ENCODE results near the gene FOXP1. TPM values are rescaled to one million over a fixed set of nuclear protein-coding genes. Genes with fewer than 3 reads are reported as not detected.

The FOXP1 gene
- total RNA-seq, 3 donors from 2014 or later, result 61.9 to 267 (median 146) TPM

- intact Hi-C loops (cut with DNase I; ENCODE audit: low total_unique reads), result no loop called here
- Histone ChIP-seq H3K27ac (no peak overlapping the region), H3K27me3 (no peaks in the 10 kb centered on the region)
These were observed 407.7 kb downstream of the FOXP1 start for GRCh38 chr3:71175691-71176365.

DNA sequence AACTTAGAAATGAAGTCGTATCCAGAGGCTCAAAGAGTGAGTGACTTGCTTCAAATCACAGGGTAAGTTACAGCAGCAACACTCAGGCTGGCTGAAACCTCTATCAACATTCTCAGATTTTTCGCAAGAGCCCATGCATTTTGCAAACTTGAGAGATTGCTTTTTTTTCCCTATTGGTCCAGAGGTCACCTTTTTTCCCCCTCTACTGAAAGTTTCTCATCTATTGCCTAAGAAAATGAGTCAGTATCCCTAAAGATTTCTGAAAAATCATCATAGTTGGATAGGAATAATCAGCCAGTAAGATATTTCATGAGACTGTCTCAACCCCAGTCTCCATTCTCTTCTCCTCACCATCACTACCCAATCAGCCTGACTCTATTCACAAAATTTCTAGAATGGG lies 410.6 kb downstream of the FOXP1 start:
- no peak for DNase-seq (ENCODE audit: low spot score in 2 of 2)
- no peaks in the 10 kb centered on the region for H3K9me3 ChIP-seq
- H3K36me3 ChIP-seq, result no peaks in the 10 kb centered on the region
- H3K4me1 ChIP-seq, result no peaks in the 10 kb centered on the region
- no peak overlapping the region for H3K4me3 ChIP-seq
- TF ChIP-seq CTCF (IDR thresholded peaks at IDR 0.05), result no peak
- TF ChIP-seq POLR2A (IDR thresholded peaks at IDR 0.05), result no peak
- no peak for TF ChIP-seq POLR2AphosphoS5 (IDR thresholded peaks at IDR 0.05)
- no peaks in the 10 kb centered on the region for H3K27me3 ChIP-seq
- H3K27ac ChIP-seq, result peak overlapping the region in 1 of 2 donors; percentile 57
- intact Hi-C loops (cut with DNase I; ENCODE audit: low total_unique reads), result no loop called here

More at GRCh38 chr3:71175691-71176365, 407.7 kb downstream of the FOXP1 start:
- Histone ChIP-seq H3K4me3 (no peak overlapping the region), H3K4me1 (no peaks in the 10 kb centered on the region), H3K9me3 (no peaks in the 10 kb centered on the region), H3K36me3 (no peaks in the 10 kb centered on the region)
- DNase-seq (ENCODE audit: low spot score in 2 of 2), result no peak
- TF ChIP-seq POLR2A (IDR thresholded peaks at IDR 0.05) (no peak), CTCF (IDR thresholded peaks at IDR 0.05) (no peak), POLR2AphosphoS5 (IDR thresholded peaks at IDR 0.05) (no peak)

DNA sequence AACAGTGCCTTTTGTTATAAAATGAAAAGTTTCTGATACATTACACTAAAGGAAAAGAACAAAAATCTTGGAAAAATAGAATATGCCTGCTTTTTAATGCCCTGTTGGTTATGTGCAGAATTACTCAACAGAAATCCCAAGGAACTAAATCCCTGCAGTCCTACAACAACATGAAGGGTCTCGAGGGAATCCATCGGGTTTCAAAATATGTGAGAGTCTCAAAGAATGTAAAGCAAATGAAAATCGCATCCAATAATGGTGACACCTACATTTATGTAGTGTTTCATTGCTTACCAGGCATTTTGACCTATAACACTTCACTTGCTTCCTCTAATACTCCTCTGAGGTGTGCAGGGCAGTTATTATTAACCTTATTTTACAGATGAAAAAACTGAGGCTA lies 411.3 kb downstream of the FOXP1 start:
- peak overlapping the region in 1 of 2 donors; percentile 57 for H3K27ac ChIP-seq
- no peaks in the 10 kb centered on the region for H3K4me1 ChIP-seq
- intact Hi-C loops (cut with DNase I; ENCODE audit: low total_unique reads), result no loop called here

DNA sequence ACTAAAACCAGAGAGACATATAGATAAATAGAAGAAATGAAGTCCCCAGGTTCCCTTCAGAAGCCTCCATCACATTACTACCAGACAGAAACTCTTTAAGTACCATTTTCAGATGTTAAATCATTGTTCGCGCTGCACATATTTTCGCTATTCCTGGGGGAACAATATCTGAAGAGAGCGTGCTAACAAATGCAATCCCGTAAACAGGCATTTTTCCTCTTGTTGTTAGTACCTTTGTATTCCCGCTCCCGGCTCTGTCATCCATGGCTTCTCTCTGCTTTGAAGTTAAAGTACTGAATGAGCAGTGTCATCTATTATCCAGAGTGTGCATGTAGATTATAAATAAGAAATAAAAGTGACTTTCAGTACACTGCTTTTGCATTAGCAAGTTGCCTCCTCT lies 412.3 kb downstream of the FOXP1 start:
- Histone ChIP-seq H3K4me1 (no peaks in the 10 kb centered on the region), H3K27ac (no peak overlapping the region)

More for the DNA sequence above, 411.3 kb downstream of the FOXP1 start:
- no peak overlapping the region for H3K4me3 ChIP-seq
- no peaks in the 10 kb centered on the region for H3K9me3 ChIP-seq
- H3K27me3 ChIP-seq, result no peaks in the 10 kb centered on the region
- no peak for TF ChIP-seq POLR2A (IDR thresholded peaks at IDR 0.05)
- TF ChIP-seq POLR2AphosphoS5 (IDR thresholded peaks at IDR 0.05), result no peak
- TF ChIP-seq CTCF (IDR thresholded peaks at IDR 0.05), result no peak
- no peak for DNase-seq (ENCODE audit: low spot score in 2 of 2)
- no peaks in the 10 kb centered on the region for H3K36me3 ChIP-seq

More for the DNA sequence above, 412.3 kb downstream of the FOXP1 start:
- Histone ChIP-seq H3K4me3 (no peak overlapping the region), H3K27me3 (no peaks in the 10 kb centered on the region), H3K36me3 (no peaks in the 10 kb centered on the region), H3K9me3 (no peaks in the 10 kb centered on the region)
- no peak for DNase-seq (ENCODE audit: low spot score in 2 of 2)
- intact Hi-C loops (cut with DNase I; ENCODE audit: low total_unique reads), result no loop called here
- TF ChIP-seq POLR2AphosphoS5 (IDR thresholded peaks at IDR 0.05) (no peak), CTCF (IDR thresholded peaks at IDR 0.05) (no peak), POLR2A (IDR thresholded peaks at IDR 0.05) (no peak)

Measured in breast epithelium (tissue), 4 donors.